HG03175 (cell line): ENCODE measurements around the gene PLA2G3.
"Not testable (repeated sequence)": the region's sequence is repeated elsewhere in the genome, so short reads cannot be mapped to it uniquely, and the experiment has no call there.

Experiments
- ATAC-seq: cut with Tn5 transposase; IDR thresholded peaks from one replicate; pipeline ENCODE4 v1.9.1; 2021; ENCODE audit warnings: mild to moderate bottlenecking, moderate library complexity; ENCODE audit not compliant: unreplicated experiment

PLA2G3 gene

DNA sequence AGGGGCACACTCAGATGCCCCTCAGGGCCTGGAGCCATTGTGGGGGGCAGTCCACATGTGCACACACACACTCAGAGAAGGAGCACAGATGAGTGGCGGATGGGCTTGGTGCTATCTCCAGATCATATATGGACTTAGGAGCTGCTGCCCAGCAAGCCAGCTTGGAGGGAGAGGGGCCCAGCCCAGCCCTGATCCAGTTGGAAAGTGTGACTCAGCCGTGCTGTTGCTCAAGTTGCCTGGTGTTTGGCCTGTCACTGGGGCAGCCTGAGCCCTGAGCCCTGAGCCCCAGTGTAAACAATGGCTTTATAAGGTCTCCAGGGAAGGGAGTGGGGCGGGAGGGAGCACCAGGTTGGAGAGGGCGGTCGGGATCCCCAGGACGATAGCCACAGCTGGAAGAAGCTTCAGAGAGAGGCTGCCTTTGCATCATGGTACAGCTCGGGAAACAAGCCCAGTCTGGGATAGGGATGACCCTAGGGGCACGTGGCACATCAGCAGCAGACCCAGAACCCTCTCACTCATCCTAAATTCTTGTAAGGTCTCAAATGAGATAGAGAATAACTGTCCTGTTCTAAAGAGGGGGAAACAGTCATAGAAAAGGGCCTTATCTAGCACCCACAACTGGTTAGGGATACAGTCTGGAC, 37.7 kb downstream of the PLA2G3 start:
- no peak for ATAC-seq

DNA sequence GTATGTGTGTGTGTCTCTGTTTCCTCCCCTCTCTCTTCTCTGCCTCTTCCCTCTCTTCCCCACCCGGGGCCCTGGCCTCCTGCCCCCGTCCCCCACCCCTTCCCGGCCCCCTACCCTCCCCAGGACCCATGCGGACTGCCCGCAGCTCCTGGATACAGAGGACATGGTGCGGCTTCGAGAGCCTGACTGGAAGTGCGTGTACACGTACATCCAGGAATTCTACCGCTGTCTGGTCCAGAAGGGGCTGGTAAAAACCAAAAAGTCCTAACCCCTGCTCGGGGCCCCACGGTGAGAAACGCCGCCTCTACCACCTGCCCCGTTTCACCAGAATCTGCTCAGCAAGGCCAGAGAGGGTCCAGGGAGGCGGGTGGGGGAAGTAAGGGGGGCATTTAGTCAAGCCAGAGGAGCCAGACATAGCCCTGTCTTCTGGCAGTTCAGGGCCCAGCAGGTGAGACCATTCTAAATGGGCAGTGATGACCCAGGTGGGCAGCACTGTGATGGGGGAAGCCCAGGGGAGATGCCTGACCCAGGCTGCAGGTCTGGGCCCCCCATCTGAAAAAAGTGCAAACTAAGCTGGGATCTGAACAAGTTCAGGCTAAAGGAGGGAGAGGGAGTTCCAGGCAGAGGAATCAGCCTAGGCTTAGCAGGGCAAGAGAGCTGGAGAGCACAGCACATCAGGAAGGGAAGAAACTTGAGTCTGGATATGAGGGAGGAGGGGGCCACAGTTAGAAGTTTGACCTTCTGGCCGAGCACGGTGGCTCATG, 39.4 kb downstream of the PLA2G3 start:
- no peak for ATAC-seq

DNA sequence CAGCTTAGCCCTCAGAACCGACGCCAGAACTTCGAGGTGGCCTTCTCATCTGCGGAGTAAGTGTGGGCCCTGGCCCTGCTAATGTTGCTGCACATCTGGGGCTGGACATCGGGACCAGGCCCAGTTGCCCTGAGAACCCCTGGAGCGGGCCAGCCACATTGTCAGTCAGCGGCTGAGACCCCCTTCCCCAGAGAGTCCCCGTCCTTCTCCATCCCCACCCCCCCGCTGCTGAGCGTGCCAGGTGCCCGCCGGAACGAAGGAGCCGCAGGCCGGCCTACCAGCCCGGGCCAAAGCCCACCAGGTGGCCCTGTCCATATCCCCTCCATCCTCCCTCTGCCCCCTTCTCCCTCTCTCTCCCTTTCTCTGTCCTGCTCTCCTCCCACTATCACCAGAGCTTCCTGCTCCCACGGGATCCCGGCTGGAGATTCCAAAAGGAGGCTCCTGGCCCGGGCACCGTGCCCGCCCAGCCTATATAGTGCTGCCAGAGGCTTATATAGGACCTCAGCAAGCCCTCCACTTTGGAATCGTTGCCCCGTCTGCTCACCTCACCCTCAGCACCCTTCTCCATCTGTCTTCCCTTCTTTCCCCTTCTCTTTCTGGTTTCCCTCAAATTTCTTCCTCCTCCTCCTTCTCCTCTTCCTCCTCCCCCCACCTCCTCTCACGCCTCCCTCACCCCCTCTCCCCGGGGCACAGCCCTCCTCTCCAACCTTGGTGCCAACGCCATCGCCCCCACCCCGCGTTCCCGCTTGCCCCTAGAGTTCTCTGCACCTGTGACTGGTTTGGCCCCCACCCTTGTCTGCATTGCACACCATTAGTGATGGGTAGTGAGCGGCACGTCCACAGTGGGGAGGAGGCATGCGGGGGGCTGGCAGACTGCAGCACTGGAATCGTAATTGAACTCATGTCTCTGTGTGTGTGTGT, 40.2 kb downstream of the PLA2G3 start:
- ATAC-seq, result no peak

DNA sequence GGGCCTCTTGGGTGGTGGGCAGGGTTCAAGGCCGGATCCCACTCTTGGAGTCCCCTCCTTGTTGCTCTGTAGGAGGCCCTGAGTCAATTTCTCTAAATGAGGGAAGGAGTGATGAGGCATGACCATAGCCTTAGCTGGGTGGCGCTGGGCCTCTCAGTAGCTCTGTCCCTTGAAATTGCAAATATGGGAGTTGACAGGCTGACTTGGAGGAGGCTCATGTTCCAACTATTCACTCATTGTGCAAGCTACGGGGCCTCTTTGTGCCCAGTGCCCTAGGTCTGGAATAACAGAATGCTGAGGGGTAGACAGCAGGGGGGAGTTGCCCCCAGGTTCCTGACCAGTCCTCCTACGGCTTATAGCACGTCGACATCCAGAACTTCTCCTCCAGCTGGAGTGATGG, 40.9 kb downstream of the PLA2G3 start:
- no peak for ATAC-seq

DNA sequence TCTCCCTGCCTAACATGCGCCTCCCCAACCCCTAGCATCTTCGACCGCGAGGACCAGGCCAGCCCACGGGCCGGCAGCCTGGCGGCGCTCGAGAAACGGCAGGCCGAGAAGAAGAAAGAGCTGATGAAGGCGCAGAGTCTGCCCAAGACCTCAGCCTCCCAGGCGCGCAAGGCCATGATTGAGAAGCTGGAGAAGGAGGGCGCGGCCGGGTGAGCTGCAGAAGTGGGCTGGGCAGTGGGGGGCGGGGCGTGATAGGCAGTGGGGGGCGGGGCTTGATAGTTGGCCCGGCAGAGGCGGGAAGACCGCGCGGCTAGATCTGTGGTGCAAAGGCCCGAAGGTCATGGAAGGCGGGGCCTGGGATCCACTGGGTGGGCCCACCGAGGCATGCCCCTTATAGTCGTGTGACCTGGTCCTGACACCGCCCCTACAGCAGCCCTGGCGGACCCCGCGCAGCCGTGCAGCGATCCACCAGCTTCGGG, 41.6 kb downstream of the PLA2G3 start:
- ATAC-seq, result no peak

DNA sequence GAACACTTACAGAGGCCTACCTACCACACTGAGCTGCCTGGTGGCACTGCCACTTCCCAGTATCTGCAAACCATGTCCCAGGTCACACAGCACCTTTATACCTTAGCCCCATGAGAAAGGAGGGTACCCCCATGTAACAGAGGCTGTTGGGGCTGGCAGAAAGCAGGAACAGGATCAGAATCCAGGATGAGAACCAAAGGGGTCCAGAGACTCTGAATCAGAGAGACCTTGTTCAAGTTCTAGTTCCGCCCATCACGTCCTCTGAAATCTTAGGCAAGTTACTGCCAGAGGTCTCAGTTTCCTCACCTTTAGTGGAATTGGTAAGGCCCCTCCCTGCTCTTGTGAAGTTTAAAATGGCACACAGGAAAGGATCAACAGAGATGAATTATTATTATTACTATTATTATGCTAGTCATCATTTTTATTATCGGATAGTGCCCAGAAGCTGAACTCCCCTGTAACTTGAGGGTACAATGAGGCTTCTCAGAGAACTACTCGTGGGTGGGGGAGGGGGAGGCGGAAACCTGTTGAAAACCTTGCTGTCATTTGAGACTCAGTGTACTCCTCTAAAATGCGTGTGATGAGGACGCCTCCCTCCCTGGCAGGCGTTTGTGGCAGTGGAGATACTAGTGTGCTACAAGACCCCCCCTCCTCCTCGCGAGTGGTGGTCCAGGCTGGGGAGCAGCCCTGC, 42.2 kb downstream of the PLA2G3 start:
- ATAC-seq, result no peak

DNA sequence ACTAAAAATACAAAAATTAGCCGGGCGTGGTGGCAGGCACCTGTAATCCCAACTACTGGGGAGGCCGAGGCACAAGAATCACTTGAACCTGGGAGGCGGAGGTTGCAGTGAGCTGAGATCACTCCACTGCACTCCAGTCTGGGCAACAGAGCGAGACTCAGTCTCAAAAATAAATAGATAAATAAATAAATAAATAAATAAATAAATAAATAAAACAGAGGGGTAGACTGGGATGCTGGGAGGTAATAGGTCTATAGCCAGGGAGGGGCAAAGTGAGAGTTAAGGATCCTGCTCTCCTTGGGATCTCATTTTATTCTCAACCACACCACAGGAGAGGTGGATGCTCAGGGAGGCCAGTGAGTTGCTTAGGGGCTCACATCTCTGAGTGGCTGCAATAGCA, 42.8 kb downstream of the PLA2G3 start:
- ATAC-seq, result not testable (repeated sequence)

DNA sequence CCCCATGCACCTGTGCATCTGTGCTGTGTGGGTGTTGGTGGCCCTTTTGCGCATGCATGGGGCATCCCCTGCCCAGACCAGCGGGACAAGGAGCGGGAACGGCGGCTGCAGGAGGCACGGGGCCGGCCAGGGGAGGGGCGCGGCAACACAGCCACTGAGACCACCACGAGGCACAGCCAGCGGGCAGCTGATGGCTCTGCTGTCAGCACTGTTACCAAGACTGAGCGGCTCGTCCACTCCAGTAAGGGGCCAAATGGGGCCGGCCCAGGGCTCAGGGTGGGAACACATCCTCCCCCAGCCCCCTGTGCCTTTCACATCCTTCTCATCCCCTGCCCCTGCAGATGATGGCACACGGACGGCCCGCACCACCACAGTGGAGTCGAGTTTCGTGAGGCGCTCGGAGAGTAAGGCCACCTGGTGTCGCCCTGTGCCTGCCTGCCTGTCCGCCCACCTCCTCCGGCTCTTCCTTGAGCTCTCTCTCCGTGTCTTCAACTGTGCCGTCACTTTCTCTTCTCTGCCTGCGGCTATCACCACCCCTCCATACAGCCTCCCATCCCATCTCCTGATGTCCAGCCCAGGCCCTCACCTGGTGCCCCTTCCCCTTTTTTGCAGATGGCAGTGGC, 43.5 kb downstream of the PLA2G3 start:
- ATAC-seq, result no peak

DNA sequence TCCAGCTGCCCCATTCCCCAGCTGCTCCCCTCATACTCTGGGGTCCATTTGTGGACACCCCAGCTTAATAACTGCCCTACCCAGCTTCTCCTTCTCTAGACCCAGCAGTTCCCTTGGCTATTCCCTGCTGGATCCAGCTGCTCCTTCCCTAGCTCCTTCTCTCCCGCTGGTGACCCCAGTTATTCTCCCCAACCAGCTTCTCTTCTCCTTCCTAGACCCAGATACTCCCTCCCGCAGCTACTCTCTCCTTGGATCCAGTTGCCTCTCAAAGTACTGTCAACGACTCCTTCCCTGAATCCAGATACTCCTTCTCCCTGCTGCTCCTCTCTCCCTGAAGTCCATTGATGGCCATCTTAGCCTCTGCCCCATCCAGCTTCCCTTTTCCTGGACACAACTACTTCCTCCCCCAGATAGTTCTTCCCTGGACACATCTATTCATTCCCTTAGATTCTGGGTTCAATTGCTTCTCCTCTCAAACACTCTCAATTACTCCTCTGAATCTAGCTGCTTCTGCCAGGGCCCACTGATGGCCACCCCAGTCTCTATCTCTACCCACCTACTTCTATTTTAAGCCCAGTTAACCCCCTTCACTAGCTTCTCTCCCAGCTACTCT, 44.6 kb downstream of the PLA2G3 start:
- ATAC-seq, result no peak

DNA sequence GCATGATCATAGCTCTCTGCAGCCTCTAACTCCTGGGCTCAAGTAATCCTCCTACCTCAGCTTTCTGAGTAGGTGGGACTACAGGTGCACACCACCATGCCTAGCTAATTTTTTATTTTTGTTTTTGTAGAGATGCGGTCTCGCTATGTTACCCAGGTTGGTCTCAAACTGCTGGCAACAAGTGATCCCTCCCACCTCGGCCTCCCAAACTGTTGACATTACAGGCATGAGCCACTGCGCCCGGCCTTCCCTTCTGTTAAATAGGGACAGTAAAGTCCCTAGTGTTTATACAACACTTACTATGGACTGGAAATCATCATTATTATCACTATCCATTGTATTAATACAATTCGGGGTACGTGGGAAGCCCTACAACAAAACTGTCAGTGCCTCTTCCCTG, 45.6 kb downstream of the PLA2G3 start:
- ATAC-seq, result no peak

DNA sequence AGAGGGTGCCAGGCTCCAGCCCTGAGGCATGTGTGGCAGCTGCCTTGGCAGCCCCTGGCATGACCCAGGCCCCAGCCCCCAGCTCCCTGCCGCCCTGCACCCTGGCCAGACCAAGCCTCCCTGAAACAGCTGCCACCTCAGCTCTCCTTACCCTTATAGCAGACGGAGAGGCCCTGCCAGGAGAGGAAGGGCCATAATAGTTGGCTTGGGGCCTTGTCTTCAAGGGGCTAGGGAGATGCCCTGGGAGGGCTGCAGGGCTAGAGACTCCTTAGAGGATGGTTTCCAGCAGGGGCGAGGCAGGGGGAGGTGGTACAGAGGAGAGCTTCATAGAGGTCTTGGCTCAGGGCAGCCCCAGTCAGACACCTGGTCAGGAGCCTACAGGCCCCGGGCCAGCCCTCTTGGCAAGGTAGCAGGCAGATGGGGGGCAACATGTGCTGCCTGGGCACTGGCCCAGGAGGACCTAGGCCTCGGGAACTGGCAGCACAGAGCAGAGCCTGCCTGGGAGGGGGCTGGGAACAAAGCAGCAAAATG, 46.2 kb downstream of the PLA2G3 start:
- ATAC-seq, result no peak

DNA sequence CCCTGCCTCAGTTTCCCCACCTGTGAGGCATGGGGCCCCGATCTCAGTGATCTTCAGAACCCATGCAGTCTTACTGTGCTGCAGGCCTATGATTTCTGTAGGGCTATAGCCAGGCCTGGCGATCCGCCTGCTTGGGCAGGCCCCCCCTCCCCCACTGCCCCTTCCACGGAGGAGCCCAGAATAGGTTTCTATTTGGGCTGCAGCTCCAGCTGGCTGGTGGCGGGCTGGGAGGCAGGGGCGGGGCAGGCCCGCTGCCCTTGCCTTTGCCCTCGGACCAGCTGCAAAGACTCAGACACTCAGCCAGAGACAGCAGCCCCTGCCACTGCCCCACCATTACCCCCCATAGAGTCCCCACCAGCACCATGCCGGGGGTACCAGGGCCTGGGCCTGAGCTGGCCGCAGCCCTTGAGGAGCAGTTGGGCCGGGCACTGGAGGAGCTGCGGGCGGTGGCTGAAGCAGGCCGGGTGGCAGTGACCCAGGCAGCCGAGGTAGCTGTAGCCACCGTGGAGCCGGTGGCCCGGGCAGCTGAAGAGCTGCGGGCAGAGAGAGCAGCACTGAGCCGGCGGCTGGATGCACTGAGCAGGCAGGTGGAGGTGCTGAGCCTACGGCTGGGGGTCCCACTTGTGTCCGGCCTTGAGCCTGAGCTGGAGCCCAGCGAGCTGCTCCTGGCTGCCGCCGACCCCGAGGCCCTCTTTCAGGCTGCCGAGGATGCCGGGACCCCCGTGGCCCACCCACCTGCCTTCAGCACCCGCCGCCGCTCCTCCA, 47.0 kb downstream of the PLA2G3 start:
- no peak for ATAC-seq

DNA sequence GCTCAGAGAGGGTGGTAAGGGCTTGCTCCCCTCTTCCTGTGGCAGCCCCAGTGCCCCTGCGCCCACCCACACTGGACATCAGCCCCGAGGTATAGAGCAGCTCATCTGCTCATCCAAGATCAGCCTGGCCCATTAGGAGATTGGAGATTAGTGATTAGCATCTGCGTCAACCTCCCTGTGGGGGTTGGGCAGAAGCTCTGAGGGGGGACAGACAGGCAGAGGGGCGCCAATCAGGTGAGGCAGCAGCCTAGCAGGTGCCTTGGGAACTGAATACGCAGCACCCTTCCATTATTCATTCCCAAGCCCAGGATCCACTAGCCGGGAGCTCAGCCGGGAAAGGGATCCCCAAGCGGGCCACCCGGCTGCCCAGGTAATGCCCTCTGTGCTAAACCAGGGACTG, 48.1 kb downstream of the PLA2G3 start:
- no peak for ATAC-seq

DNA sequence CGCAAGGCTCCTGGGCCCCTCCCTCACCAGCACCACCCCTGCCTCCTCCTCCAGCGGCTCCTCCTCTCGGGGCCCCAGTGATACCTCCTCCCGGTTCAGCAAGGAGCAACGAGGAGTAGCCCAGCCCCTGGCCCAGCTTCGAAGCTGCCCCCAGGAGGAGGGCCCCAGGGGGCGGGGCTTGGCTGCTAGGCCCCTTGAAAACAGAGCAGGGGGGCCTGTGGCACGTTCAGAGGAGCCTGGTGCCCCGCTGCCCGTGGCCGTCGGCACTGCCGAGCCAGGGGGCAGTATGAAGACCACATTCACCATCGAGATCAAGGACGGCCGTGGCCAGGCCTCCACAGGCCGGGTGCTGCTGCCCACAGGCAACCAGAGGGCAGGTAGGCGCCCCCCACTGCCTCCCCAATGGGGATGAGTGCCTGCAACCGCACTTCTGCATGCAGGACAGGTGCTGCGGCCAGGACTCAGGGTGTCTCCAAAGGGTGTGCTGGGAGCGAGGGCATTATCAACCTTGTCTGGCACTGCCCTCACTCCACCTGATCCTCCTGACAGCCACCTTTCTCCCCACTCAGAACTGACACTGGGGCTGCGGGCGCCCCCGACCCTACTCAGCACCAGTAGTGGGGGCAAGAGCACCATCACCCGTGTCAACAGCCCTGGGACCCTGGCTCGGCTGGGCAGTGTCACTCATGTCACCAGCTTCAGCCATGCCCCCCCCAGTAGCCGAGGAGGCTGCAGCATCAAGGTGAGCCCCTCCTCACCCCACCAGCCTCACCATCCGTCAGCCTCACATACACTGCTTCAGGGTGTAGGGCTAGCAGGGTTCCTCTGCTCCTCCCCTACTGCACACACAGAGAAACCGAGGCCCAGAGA, 49.0 kb downstream of the PLA2G3 start:
- ATAC-seq, result no peak

DNA sequence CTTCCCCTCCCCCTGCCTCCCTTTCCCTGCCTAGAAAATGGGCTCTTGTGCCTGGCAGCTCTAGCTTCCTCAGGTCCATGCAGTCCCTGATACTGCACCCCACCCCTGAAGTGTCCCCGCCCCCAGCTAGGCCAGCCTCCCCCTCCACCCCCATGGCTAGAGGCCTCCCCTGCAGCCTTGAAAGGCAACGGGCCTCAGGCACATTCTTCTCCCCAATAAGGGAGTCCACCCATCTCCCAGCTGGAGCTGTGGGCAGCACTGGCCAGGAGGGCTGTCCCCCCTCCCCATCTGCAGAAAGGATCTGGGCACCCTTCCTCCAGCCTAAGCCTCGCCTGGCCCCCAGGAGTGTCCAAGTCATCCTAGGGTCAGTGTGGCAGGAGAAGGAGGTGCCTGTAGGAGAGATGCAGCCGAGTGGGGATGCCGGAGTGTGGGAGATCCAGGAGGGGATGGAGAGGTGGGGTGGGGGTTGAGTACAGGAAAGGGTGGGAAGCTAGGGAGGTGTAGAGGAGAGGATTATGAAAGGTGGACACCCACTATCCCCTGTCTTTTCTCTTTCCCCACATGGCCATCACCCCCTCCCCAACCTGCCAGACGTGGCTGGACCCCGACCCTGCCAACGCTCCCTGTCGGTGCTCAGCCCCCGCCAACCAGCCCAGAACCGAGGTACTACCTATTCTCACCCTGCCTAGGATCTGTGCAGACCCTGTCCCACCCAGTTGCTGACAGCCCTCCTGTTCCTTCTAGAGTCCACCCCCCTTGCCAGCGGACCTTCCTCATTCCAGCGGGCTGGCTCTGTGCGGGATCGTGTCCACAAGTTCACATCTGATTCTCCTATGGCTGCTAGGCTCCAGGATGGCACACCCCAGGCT, 49.9 kb downstream of the PLA2G3 start:
- no peak for ATAC-seq

DNA sequence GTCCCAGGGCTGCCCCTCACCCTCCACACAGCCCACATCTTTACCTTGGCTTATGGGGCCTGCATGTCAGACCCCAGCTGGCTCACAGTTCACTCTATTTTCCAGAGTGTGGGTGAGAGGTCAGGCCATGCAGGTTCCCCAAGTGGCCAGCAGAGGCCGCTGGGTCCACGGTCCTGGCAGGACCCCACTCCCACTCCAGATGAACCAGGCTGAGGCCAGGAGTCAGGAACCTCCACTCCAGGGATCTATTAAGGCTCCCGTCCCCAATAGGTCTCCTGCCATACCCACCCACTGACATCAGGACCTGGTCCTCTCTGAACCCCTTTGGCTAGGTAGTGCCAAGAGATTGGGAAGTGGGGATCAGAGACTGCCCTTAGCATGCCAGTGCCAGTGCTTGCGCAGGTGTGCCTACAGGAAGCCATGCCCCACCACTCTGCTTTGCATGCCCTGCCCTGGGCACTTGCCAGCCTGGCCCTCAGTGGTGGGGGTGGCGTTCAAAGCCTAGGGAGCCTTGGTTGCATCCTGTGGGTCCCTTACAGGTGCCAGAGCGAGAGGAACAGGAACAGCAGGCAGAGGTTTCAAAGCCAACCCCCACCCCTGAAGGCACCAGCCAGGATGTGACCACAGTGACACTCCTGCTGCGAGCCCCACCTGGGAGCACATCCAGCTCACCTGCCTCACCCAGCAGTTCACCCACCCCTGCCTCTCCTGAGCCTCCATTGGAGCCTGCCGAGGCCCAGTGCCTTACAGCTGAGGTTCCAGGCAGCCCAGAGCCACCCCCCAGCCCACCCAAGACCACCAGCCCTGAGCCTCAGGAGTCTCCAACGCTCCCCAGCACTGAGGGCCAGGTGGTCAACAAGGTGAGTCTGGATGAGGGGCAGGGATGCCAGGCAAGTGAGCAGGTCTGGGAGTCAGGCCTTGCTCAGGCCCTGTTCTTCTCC, 50.9 kb downstream of the PLA2G3 start:
- ATAC-seq, result no peak
